ENCODE measurements around the gene GNG7.
A peak's percentile ranks its signal among the peaks of the same experiment; 100 is the strongest.
"Not testable (repeated sequence)": the region's sequence is repeated elsewhere in the genome, so short reads cannot be mapped to it uniquely, and the experiment has no call there.

The GNG7 gene

DNA sequence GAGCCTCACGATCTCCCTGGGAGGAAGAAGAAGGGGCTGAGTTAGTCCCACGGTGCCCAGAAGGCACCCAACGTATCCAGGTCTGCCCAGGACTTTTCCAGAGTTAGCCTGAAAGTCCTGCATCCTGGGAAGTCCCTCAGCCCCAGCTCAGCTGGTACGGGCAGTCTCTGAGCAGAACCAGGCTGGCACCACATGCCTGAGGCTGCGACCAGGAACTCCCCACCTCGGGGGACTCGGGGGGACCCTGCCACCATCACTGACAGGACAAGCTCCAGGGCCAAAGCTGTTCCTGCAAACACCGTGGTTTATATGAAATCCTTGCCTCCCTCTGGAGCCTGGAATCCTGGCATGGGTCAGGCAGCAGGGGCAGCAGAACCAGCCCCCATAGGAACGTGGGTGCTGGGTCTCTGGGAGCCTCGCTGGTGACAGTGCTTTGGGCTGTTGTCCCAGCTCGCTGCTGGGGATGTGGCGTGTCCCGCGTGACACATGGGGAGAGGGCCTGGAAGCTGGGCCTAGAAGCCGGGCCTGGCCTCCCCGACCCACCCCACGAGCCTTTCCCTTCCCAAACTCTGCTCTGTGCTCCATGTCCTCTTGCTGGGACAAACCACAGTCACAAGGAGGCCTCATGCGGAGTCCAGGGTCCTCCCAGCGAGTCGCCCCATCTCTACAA is 55.5 kb downstream of the GNG7 start:
- DNase-seq (ENCODE audit: low read depth in 1 of 2, low spot score in 1 of 2) = no peak

DNA sequence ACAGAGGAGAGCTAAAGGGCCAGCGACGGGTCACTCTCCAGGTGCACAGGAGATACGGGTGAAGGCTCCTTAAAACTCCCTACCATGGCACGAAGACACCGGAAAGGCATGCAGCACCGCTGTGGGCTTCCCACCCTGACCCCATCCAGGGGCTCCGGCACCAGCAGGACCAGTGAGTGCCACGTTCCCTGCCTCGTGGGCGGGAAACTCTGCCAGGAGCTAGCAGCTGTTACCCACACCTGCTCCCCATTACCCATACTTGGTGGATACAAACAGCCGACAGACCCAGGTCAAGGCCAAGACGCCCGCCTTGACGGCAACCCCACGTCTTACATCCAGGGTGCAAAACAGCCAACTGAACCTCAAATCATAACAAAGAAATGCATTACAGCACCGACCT is 56.7 kb downstream of the GNG7 start:
- DNase-seq (ENCODE audit: low read depth in 1 of 2, low spot score in 1 of 2) = no peak

DNA sequence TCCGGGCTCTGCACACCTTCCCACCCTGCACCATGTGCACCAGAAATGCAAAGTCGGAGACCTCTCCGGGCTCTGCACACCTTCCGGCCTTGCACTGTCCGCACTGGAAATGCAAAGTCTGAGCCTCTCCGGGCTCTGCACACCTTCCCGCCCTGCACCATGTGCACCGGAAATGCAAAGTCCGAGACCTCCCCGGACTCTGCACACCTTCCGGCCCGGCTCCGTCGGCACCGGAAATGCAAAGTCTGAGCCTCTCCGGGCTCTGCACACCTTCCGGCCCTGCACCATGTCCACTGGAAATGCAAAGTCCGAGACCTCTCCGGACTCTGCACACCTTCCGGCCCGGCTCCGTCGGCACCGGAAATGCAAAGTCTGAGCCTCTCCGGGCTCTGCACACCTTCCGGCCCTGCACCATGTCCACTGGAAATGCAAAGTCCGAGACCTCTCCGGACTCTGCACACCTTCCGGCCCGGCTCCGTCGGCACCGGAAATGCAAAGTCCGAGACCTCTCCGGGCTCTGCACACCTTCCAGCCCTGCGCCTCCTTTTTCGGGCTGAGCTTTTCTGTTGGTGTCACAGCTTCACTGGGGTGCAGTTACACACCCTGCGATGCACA is 59.3 kb downstream of the GNG7 start:
- not testable (repeated sequence) for DNase-seq (ENCODE audit: low read depth in 1 of 2, low spot score in 1 of 2)

DNA sequence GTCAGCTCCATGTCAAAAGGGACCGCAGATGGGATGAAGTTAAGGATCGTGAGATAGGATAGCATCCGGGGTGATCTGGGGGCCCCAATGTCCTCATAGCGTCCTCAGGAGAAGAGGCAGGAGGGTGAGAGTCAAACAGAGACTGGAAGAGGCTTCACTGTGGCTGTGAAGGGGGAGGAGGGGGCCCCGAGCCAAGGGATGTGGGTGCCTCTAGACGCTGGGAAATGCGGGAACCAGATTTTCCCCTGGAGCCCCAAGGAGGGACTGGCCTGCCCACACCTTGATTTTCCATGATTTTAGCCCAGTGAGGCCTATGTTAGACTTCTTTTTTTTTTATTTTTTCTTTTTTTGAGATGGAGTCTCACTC is 61.2 kb downstream of the GNG7 start:
- DNase-seq (ENCODE audit: low read depth in 1 of 2, low spot score in 1 of 2) = no peak

DNA sequence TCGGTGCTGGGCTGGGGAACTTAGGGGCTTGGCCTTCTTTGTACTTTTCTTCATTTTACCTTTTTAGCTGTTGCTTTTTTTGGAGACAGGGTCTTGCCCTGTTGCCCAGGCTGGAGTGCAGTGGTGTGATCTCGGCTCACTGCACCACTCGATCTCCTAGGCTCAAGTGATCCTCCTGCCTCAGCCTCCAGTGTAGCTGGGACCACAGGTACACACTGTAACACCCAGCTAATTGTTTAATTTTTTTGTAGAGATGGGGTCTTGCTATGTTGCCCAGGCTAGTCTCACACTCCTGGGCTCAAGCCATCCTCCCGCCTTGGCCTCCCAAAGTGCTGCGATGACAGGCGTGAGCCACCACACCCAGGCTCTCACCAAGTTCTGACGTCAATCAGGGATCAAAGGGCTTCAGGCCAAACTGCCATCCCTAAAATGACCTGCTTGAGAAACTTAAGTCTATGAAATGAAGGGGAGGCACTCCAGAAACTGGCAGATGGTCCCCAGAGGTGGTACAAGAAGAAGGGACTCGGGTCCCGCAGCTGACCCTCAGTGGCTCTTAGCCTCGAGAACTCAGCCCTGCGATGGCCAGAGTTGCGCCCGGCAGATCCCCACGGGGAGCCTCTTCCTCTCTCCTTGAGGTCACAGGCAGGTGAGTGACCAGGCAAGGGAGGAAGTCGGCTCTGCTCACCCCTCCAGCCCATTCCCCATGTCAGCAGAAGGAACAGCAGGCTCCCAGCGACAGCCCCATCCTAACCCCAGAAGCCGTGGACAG is 61.7 kb downstream of the GNG7 start:
- no peak for DNase-seq (ENCODE audit: low read depth in 1 of 2, low spot score in 1 of 2)

DNA sequence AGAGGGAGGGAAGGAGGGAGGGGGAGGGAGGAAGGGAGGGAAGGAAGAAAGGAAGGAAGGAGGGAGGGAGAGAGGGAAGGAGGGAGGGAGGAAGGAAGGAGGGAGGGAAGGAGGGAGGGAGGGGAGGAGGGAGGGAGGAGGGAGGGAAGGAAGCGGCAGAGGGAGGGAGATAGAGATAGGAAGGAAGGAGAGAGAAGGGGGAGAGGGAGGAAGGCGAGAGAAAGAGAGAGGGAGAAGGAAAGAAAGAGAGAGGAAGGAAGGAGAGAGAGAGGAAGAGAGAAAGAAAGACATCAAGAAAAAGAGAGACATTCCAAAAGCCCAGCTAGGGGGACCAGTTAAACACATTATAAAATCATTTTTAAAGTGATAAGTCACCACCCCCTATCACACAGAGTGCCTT is 62.5 kb downstream of the GNG7 start:
- no peak for DNase-seq (ENCODE audit: low read depth in 1 of 2, low spot score in 1 of 2)

DNA sequence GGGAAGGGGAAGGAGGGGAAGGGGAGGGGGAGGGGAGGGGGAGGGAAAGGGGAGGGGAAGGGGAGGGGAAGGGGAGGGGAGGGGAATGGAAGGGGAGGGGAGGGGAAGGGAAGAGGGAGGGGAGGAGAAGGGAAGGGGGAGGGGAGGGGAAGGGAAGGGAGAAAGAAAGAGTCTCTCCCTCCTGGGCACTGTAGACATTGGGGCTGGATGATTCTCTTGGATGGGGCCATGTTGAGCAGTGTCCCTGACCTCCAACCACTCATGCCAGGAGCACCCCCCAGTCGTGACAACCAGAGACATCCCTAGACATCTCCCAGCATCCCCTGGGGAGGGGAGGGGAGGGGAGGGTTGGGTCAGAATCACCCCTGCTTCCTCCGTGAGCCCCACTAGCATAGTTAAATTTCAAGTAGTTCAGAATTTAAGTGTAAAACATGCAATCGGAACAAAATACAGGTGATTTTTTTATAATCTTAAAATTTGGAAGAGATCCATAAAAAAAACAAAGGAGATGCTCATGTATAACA is 64.0 kb downstream of the GNG7 start:
- DNase-seq (ENCODE audit: low read depth in 1 of 2, low spot score in 1 of 2) = no peak

DNA sequence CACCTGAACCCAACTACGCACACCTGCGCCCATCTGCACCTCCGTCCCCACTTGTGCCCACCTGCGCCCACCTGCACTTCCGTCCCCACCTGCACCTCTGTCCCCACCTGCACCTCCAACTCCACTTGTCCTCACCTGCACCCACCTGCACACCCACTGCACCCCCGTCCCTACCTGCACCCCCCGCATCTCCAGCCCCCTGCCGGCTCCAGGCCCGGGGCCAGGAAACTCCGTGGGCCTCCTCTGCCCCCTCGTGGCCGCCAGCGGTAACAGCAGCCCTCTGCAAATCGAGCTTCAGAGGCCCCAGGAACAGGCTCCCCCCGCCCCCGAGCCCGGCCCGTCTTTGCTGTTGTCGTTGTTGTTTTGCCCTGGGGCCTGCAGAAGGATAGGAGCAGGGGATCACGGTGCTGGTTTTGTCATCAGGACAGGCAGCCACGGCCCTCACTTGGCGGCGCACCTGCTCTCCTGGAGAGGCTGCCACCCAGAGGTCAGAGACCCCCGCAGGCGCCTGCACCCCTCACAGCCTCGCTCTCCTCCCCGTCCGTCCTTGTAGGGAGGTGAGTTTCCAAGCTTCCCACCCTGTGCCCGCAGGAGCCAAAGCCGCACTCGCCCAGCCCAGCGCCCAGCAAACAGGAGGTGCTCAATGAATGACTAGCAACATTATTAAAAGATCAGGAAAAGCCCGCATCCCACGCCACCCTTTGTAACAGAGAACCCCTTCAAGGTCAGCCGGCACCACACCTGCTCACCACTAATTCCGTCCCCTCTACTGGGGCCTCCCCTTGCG is 65.4 kb downstream of the GNG7 start:
- DNase-seq (ENCODE audit: low read depth in 1 of 2, low spot score in 1 of 2) = peak; percentile 49 to 68

DNA sequence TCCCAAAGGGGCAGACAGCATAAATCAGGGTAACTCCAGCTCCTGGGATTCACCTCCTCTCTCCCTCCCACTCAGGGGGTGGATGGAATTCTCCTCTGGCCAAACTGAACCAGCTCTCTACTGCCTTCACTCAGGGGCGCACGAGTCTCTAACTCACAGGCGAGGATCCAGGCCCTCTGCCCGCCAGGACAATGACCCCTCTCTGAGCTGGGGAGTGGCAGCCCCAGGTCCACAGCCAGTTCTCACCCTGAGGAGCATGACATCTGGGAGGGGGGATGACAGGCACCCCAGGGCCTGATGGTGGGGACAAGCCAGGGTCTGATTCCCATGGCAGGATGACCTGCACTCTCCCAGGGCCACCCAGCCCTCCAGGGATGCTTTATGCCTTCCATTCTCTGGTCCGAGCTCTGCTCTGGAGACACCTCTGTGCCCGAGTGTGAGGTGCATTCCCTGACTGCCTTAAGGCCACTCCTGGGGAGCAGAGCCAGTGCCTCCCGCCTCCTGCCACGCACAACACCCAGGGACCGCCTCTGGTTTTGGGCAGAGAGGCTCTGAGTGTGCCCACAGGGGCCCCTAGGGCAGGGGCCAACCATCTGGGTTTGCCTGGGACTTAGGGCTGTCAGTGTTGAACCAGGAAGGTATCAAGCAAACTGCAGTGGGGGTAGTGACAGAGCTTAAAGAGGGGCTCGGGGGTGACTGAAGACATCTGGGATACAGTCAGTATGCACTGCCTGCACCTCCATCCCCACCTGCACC is 66.2 kb downstream of the GNG7 start:
- DNase-seq (ENCODE audit: low read depth in 1 of 2, low spot score in 1 of 2) = no peak

DNA sequence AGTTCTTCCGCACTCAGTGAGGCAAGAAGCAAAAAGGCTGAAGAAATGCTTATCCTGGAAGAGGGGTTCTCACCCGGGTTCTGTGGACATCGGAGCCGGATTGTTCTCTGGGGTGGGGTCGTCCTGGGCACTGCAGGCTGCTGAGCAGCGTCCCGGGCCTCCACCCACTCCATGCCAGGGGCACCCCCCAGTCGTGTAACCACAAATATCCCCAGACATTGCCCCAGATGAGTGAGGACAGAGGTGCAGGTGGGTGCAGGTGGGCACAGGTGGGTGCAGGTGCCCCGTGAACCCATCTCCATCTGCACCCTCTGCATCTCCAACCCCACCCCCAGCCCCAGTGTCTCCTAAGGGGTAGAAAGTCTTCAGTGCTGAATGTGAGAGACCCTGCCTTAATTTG is 67.5 kb downstream of the GNG7 start:
- DNase-seq (ENCODE audit: low read depth in 1 of 2, low spot score in 1 of 2) = no peak

DNA sequence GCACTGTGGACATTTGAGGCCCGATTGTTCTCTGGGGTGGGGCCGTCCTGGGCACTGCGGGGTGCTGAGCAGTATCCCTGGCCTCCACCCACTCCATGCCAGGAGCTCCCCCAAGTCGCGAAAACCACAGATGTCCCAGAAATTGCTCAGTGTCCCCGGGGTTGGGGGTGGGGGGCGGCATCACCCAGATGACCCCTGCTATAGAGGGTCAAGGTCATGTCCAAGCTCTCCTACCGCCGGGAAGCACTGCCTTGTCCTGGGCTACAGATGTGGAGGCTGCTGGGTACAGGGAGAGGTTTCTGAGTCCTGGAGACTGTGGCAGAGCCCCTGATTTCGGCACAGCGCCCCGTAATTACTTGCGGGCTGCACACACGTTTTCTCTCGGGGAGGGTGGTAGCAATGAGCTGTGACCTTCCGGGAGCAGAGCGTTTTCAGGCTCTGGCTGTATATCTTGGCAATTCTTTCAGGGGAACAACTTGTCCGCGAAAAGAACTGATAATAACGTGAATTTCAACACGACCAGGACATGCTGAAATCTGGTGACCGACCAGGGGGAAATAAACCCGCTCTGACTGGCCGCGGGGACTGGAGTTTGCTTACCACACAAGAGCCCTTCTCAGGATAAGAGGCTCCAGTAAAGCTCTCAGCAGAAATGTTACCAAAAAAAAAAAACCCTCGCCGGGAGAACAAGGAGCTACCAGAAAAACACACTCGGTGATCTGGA is 68.1 kb downstream of the GNG7 start:
- no peak for DNase-seq (ENCODE audit: low read depth in 1 of 2, low spot score in 1 of 2)

DNA sequence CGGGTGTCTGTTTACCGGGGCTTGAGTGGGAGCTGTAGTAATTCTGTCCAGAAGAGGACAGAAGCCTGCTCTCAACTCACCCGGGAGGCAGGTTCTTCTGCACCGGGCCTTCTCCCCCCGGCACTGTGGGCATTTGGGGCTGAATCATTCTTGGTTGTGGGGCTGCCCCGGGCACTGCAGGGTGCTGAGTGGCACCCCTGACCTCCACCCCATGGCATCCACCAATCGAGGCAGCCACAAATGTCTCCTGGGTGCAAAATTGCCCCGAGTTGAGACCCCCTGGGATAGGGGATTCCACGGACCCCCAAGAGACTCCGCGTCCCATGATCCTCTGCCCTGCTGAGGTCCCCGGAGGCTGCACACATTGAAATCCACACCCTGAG is 68.8 kb downstream of the GNG7 start:
- no peak for DNase-seq (ENCODE audit: low read depth in 1 of 2, low spot score in 1 of 2)

DNA sequence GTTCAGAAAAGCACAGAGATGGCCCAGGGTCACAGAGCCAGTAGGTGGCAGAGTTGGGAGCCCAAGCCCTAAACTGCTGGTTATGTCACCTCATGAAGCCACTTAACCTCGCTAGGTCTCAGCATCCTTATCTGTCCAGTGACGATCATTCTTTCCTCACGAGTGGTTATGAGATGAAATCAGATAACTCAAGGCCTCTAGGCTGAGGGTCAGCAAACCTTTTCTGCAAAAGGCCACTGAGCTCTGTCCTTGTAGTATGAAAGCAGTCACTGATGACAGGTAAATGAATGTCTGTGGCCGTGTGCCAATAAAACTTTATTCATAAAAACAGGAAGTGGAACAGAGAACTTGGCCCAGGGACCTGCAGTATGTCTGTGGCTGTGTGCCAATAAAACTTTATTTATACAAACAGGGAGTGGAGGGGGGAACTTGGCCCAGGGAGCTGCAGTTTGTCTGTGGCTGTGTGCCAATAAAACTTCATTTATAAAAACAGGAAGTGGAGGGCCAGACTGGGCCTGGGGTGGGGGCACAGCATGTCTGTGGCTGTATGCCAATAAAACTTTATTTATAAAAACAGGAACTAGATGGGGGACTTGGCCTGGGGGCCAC is 71.2 kb downstream of the GNG7 start:
- DNase-seq (ENCODE audit: low read depth in 1 of 2, low spot score in 1 of 2) = no peak

DNA sequence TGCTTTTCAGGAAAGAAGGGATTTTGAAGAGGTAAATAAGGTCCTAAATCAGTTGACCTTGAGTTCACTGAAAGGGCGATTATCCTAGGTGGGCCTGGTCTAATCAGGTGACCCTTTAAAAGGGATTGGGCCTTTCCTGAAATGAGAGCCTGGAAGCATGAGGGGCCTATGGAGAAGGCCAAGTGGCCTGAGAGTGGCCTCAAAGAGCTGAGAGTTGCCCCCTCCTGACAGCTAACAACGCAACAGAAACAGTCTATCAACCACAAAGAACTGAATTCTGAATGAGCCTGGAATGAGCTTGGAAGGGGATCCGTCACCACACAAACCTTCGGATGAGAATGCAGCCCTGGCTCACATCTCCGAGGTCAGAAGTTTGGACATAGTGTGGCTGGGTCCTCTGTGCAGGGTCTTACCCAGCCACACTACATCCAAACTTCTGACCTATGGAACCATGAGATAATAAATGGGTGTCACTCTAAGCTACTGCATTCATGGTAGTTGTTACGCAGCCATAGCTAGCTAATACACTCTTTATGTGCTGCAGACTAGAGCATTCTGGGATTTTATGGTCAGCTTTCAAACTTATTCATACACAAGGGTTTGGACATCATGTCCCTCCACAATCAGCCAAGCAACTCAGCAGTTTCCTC is 72.0 kb downstream of the GNG7 start:
- DNase-seq (ENCODE audit: low read depth in 1 of 2, low spot score in 1 of 2) = no peak

DNA sequence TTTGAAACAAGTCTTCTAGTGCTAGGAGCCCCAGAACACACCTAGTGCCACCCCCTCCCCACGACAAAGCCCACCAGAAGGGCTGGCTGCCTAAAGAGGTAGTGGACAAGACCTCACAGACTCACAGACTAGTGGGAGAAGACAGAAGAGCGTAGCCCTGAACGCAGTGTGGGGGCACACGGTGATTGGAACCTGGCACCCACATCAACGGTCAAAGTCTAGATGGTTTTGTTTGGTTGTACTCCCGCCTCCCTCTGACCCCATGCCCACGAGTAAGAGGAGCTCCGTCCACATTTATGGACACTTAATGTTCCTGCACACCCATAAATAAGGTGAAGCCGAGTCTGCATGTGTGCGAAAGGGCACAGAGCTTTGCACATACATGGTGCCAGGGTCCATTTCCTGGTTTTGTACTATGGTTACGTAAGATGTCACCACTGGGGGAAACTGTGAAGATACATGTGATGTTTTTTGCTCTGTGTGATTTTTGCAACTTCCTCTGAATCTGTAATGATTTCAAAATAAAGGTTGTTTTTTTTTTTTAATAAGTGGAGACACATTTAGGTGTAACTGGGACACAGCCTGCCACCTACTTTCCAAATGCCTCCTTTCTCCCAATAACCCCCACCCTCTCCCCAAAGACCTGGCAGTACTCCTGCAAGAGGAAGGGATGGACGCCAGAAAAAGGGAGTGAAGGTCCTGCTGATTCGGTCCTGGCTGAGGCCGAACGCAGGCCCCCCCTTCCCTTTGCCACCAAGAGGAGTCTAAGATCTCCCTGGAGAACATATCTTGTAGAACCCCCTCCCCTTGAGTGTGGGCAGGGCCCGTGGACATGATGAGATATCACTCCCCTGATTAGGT is 72.8 kb downstream of the GNG7 start:
- no peak for DNase-seq (ENCODE audit: low read depth in 1 of 2, low spot score in 1 of 2)

DNA sequence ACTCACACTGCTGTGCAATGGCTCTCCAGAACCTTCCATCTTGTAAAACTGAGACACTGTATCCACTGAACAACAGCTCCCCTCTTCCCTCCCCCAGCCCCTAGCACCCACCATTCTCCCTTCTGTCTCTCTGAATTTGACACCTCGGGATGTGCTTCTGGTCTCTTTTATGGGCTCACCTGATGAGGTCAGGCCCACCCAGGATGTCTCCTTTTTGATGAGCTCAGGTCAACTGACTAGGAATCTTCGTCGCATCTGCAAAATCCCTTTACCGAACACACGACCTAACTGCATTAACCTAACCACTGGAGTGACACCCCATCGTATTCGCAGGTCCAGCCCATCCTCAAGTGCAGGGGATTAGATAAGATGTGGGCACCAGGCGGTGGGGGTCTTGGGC is 73.9 kb downstream of the GNG7 start:
- DNase-seq (ENCODE audit: low read depth in 1 of 2, low spot score in 1 of 2) = no peak

DNA sequence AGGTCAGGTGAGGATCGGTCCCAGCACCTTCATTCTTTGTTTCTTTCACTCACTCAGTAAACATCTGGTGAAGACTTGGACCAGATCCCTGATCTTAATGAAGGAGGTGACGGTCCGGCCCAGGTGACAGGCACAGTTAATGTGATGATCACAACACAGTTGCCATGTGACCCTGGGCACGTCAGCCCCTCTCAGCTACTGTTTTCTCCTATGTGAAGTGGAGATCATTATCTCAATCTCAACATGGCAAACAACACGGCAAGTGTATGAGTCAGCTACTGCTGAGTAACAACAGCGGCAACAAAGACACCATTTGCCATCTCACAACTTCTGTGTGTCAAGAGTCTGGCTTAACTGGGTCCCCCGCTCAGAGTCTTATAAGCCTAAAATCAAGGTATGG is 74.6 kb downstream of the GNG7 start:
- DNase-seq (ENCODE audit: low read depth in 1 of 2, low spot score in 1 of 2) = no peak

DNA sequence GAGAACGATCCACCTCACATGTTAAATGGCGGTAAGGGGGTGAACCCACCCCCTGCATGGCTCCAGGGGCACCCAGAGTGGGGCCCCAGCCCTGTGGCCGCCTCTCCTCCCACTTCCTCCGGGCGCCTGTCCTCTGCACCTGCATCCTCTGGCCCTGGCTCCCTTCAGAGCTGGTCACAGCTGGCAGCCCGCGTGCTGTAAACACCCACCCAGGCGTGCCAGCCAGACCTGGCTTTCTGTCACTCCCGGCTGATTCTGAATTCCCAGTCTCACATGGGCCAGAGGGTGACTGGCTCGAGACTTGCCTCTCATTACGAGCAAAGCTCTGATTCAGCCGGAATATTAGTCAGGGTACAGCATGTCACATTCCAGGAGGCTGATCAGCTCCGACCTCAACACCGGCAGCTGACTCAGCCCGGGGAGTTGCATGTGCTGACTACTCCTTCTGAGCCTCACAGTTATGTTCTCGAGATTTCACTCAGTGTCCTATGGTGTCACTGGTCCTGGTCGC is 75.1 kb downstream of the GNG7 start:
- no peak for DNase-seq (ENCODE audit: low read depth in 1 of 2, low spot score in 1 of 2)
